Measurements from ENCODE around the gene SLC2A11.
"Not testable (repeated sequence)": the region's sequence is repeated elsewhere in the genome, so short reads cannot be mapped to it uniquely, and the experiment has no call there.

- not testable (repeated sequence) for TF ChIP-seq CTCF (IDR thresholded peaks at IDR 0.05; ENCODE audit: insufficient read depth, low read depth, low read length); EZH2 (IDR thresholded peaks at IDR 0.05; ENCODE audit: insufficient read depth, low read length)
These were observed 42.6 kb downstream of the SLC2A11 start for GRCh38 chr22:23900227-23900626.

Data from astrocyte (in vitro differentiated cells and primary cell).